Neutrophil (primary cell): Measurements from ENCODE around the gene HMMR.
A peak's percentile ranks its signal among the peaks of the same experiment; 100 is the strongest.

Source experiments
- H3K27ac ChIP-seq: fragments of 200-600 bp; sonication (generic); 2 replicates; pipeline ENCODE4 v1.5.1; 2016; ENCODE audit warnings: mild to moderate bottlenecking, moderate library complexity
- H3K27me3 ChIP-seq: fragments of 200-600 bp; sonication (generic); 2 replicates; pipeline ENCODE4 v1.6.0; 2016; ENCODE audit warnings: mild to moderate bottlenecking
- H3K36me3 ChIP-seq: fragments of 200-600 bp; sonication (generic); 2 replicates; pipeline ENCODE4 v1.5.1; 2017
- H3K4me1 ChIP-seq, 2 experiments: fragments of 200-600 bp in 1 of 2; sonication (generic) in 1 of 2; 1 replicate in 1 of 2; 2 replicates in 1 of 2; pipeline versions ENCODE4 v1.5.1 to v1.6.1; 2013 to 2016; ENCODE audit warnings: low read depth in 1 of 2, low read length in 1 of 2, mild to moderate bottlenecking in 1 of 2, moderate library complexity in 1 of 2; ENCODE audit not compliant: control insufficient read depth in 1 of 2, insufficient read depth in 1 of 2
- H3K4me3 ChIP-seq, 2 experiments: fragments of 200-600 bp in 1 of 2; sonication (generic) in 1 of 2; 1 replicate in 1 of 2; 2 replicates in 1 of 2; pipeline ENCODE4 v1.5.1; 2013 to 2016; ENCODE audit warnings: low read depth in 1 of 2, low read length in 1 of 2, mild to moderate bottlenecking in 1 of 2, moderate library complexity in 1 of 2
- H3K9me3 ChIP-seq: fragments of 200-600 bp; sonication (generic); 2 replicates; pipeline ENCODE4 v1.5.1; 2016
- CTCF ChIP-seq: fragments of 200-600 bp; sonication (generic); IDR thresholded peaks from 2 replicates; pipeline ENCODE4 v1.5.1; 2016; ENCODE audit warnings: antibody characterized with exemption

The HMMR gene

GRCh38 chr5:163434401-163434866 is 26.0 kb upstream of the HMMR start:
- Histone ChIP-seq H3K9me3 (no peaks in the 10 kb centered on the region), H3K27me3 (no peaks in the 10 kb centered on the region), H3K4me3 (no peak overlapping the region), H3K27ac (no peak overlapping the region), H3K36me3 (no peaks in the 10 kb centered on the region), H3K4me1 (peaks cover 19 to 22% of the 10 kb centered on the region in 2 experiments)
- no peak for TF ChIP-seq CTCF

- peaks cover 14% of the 10 kb centered on the region for H3K36me3 ChIP-seq
- no peaks in the 10 kb centered on the region for H3K9me3 ChIP-seq
- TF ChIP-seq CTCF, result no peak
- H3K27me3 ChIP-seq, result no peaks in the 10 kb centered on the region
- H3K27ac ChIP-seq, result no peak overlapping the region
- peak overlapping the region in 1 of 2 experiments; percentile 97 for H3K4me3 ChIP-seq
- peaks cover 19 to 22% of the 10 kb centered on the region in 2 experiments for H3K4me1 ChIP-seq
These were observed 23.9 kb upstream of the HMMR start for GRCh38 chr5:163436515-163436914.

DNA sequence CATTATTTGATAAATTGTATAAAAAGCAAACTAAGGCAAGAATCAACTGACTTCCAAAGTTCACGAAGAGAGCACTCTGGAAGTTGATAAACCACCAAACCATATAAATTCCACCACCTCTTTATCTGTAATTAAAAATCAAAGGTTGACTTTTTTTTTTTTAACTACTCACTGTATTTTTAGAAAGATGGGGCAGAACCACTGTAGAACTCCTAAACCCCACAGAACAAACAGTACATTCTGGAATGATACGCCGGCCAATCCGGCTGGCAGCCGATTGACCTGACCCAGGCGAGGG is 23.5 kb upstream of the HMMR start:
- peak overlapping the region; percentile 84 for H3K27ac ChIP-seq
- H3K4me1 ChIP-seq, result peaks cover 19 to 22% of the 10 kb centered on the region in 2 experiments
- no peaks in the 10 kb centered on the region for H3K9me3 ChIP-seq
- no peaks in the 10 kb centered on the region for H3K27me3 ChIP-seq
- peak overlapping the region; percentile 83 to 97 for H3K4me3 ChIP-seq
- peaks cover 19% of the 10 kb centered on the region for H3K36me3 ChIP-seq
- no peak for TF ChIP-seq CTCF

DNA sequence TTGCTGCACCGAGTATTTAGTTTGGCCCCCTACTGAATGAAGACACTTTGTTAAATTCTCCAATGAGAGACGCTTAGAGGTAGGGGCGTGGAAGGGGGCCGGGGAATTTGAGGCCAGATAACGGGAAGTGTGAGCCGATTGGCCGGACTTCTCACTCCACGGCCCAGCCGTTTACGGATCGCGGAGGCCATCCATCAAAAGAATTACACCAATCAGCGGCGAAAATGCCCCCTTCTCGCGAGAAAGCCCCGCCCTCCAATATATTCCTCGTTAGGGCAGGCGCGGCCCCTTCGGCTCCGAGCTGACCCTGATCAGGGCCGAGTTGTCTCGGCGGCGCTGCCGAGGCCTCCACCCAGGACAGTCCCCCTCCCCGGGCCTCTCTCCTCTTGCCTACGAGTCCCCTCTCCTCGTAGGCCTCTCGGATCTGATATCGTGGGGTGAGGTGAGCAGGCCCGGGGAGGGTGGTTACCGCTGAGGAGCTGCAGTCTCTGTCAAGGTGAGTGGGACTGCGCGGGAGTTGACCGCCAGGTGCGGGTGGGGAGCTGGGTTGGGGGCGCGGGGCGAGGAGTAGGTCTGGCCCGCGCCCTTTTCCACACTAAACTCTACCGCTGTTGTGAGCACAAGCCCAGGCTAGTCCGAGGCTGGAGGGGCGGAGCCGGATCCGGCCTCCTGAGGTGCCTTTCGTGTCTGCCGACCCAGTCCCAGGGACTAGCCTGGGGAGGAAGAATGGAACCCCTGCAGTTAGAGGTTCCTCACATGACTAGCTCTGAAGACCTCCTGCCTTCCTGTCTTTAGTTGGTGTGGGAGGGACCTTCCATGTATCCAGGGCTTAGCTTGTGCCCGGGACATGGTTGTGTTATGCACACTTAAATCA is 22.9 kb upstream of the HMMR start, which contains the start of gene CCNG1:
TSS of gene CCNG1 (plus strand) at position 287 of the 874 bp plus-strand sequence. CDS start 1,662 bp downstream, outside the sequence.
- Histone ChIP-seq H3K9me3 (no peaks in the 10 kb centered on the region), H3K4me1 (peaks cover 19 to 22% of the 10 kb centered on the region in 2 experiments), H3K4me3 (peak within 1 kb of the TSS; percentile 83 to 97), H3K36me3 (peaks cover 25% of the 10 kb centered on the region), H3K27me3 (no peaks in the 10 kb centered on the region), H3K27ac (peak within 1 kb of the TSS; percentile 84)
- TF ChIP-seq CTCF, result no peak

GRCh38 chr5:163439092-163439425 is 21.4 kb upstream of the HMMR start:
- H3K27ac ChIP-seq, result peak overlapping the region; percentile 6

More at GRCh38 chr5:163439092-163439425, 21.4 kb upstream of the HMMR start:
- no peaks in the 10 kb centered on the region for H3K9me3 ChIP-seq
- H3K4me1 ChIP-seq, result peaks cover 19 to 22% of the 10 kb centered on the region in 2 experiments
- peaks cover 40% of the 10 kb centered on the region for H3K36me3 ChIP-seq
- H3K4me3 ChIP-seq, result no peak overlapping the region
- no peaks in the 10 kb centered on the region for H3K27me3 ChIP-seq
- TF ChIP-seq CTCF, result no peak
